Retinal pigment epithelial cell (primary cell): ENCODE data around the gene ANO10.

Experiments
- DNase-seq: peaks from one replicate; pipeline ENCODE4 v3.0.0-alpha.2; 2010; ENCODE audit warnings: low read depth
- H3K4me3 ChIP-seq: 2 replicates; pipeline ENCODE4 v1.5.1; 2011; ENCODE audit warnings: mild to moderate bottlenecking, low read length, control low read depth, moderate library complexity
- TF ChIP-seq, protein P1 (sequence below): conservative IDR thresholded peaks from 2 replicates; pipeline ENCODE4 v1.5.1; 2011; ENCODE audit warnings: low read depth, low read length, control low read depth, inconsistent platforms

ANO10 gene

GRCh38 chr3:43637702-43638101 lies 15.9 kb upstream of the ANO10 start:
- DNase-seq: no peak
- TF ChIP-seq, protein P1, sequence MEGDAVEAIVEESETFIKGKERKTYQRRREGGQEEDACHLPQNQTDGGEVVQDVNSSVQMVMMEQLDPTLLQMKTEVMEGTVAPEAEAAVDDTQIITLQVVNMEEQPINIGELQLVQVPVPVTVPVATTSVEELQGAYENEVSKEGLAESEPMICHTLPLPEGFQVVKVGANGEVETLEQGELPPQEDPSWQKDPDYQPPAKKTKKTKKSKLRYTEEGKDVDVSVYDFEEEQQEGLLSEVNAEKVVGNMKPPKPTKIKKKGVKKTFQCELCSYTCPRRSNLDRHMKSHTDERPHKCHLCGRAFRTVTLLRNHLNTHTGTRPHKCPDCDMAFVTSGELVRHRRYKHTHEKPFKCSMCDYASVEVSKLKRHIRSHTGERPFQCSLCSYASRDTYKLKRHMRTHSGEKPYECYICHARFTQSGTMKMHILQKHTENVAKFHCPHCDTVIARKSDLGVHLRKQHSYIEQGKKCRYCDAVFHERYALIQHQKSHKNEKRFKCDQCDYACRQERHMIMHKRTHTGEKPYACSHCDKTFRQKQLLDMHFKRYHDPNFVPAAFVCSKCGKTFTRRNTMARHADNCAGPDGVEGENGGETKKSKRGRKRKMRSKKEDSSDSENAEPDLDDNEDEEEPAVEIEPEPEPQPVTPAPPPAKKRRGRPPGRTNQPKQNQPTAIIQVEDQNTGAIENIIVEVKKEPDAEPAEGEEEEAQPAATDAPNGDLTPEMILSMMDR: no peak
- H3K4me3 ChIP-seq: no peak overlapping the region

- TF ChIP-seq, protein P1: no peak
- H3K4me3 ChIP-seq: no peak overlapping the region
- no peak for DNase-seq
Observed at GRCh38 chr3:43632986-43633385, 11.2 kb upstream of the ANO10 start.

- H3K4me3 ChIP-seq: no peak overlapping the region
- DNase-seq: no peak
- TF ChIP-seq, protein P1: no peak
Observed at GRCh38 chr3:43632269-43632733, 10.5 kb upstream of the ANO10 start.

GRCh38 chr3:43629741-43630140 lies 7.9 kb upstream of the ANO10 start:
- TF ChIP-seq, protein P1: no peak
- DNase-seq: no peak
- no peak overlapping the region for H3K4me3 ChIP-seq

DNA sequence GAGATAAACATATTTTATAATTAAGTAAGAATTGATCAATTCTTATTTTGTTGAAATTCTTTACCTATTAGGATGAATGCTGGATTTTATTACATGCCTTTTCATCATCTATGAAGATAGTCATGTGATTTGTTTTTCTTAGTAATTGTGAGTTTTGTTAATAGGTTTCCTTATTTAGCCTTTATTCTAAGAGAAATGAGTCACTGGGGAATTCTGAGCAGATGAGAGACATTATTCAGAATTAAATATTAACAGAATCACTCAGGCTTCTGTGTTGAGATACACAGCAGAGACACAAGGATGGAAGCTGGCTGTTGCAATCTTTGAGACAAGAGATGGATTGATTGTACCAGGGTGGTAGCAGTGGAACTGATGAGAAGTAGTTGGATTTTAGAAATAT lies 7.4 kb upstream of the ANO10 start:
- TF ChIP-seq, protein P1: no peak
- no peak for DNase-seq
- no peak overlapping the region for H3K4me3 ChIP-seq

GRCh38 chr3:43627360-43627759 lies 5.5 kb upstream of the ANO10 start:
- H3K4me3 ChIP-seq: no peak overlapping the region
- TF ChIP-seq, protein P1: no peak
- DNase-seq: no peak

DNA sequence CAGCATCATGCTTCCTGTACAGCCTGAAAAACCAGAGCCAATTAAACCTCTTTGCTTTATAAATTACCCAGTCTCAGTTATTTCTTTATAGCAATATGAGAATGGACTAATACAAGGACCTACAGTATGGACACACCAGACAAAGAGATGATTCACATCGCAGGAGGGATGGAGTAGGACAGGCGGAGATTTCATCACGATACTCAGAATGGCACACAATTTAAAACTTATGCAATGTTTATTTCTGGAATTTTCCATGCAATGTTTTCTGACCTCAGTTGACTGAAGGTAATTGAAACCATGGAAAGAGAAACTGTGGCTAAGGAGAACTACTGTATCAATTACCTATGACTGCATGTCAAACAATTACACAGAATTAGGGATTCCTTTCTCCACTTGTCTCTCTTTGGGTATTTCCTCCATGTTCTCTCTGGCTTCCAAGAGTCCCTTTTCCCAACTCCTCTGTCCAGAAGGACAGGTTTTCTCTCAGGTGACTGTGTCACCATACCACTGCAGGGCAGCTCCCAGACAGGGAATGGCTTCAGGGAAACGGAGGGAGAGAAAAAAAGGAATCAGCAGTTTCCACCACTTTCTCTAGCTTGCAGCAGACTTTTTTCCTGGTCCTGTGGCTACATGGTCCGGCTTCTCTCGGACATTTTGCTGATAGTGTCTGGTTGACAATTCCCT lies 3.0 kb upstream of the ANO10 start:
- TF ChIP-seq, protein P1: no peak
- no peak for DNase-seq
- H3K4me3 ChIP-seq: no peak overlapping the region
